Sigmoid colon (tissue), 4 donors: ENCODE data around the gene SINHCAF.

Source experiments
- CTCF ChIP-seq, 4 experiments: fragments of 450-650 bp in 3 of 4; fragments of 200-600 bp in 1 of 4; IDR thresholded peaks; one replicate each; pipeline ENCODE4 v1.5.1; 2016 to 2019; ENCODE audit warnings: antibody characterized with exemption in 4 of 4, mild to moderate bottlenecking in 3 of 4, moderate library complexity in 2 of 4
- EP300 ChIP-seq, 4 donors: sonication (generic); formaldehyde crosslinking; IDR thresholded peaks; one replicate each; pipeline ENCODE4 v1.6.1; 2017; ENCODE audit warnings: antibody characterized with exemption in 4 of 4
- POLR2A ChIP-seq, 2 donors: fragments of 450-650 bp; IDR thresholded peaks; one replicate each; pipeline ENCODE4 v1.6.1; 2016; ENCODE audit warnings: antibody characterized with exemption in 2 of 2, mild to moderate bottlenecking in 2 of 2, moderate library complexity in 2 of 2
- POLR2AphosphoS5 ChIP-seq, 4 donors: sonication (generic); formaldehyde crosslinking; IDR thresholded peaks; one replicate each; pipeline ENCODE4 v1.6.1; 2017; ENCODE audit warnings: antibody characterized with exemption in 4 of 4

GRCh38 chr12:31277081-31277480 is 48.9 kb downstream of the SINHCAF start:
- TF ChIP-seq POLR2AphosphoS5 (IDR thresholded peaks at IDR 0.05) (no peak), CTCF (IDR thresholded peaks at IDR 0.05) (no peak), POLR2A (IDR thresholded peaks at IDR 0.05) (no peak), EP300 (IDR thresholded peaks at IDR 0.05) (no peak)
